GM12878 (cell line): ENCODE measurements around the gene ZNF672. TPM values are rescaled to one million over a fixed set of nuclear protein-coding genes. Genes with fewer than 3 reads are reported as not detected.
"Not testable (repeated sequence)": the region's sequence is repeated elsewhere in the genome, so short reads cannot be mapped to it uniquely, and the experiment has no call there.

Experiments used
- ATAC-seq: fragments of 200-7000 bp; cut with Tn5 transposase; 3 replicates; pipeline ENCODE4 v1.9.1; 2020; ENCODE audit warnings: mild to moderate bottlenecking, moderate library complexity
- BruUV-seq: library from RNA; stranded (reverse); fragments of 400-500 nt; replicated peaks from 2 replicates; lab custom pipeline; 2021; lab: Mats Ljungman, UMichigan
- CTCF ChIA-PET: fragments of 300-600 bp; sonication (Branson Sonifier 250); formaldehyde crosslinking; extraction: SDS; loops from one replicate; lab custom pipeline; 2021; ENCODE audit warnings: inconsistent platforms; lab: Yijun Ruan, JAX
- POLR2A ChIA-PET: fragments of 350-600 bp; formaldehyde crosslinking; extraction: SDS; loops from one replicate; lab custom pipeline; 2021; ENCODE audit warnings: inconsistent platforms; lab: Charles Lee
- RAD21 ChIA-PET: fragments of 300-600 bp; sonication (Branson Sonifier 250); formaldehyde crosslinking; loops from one replicate; lab custom pipeline; 2023; ENCODE audit warnings: antibody characterized with exemption; ENCODE audit not compliant: unreplicated experiment; lab: Charles Lee
- SMC1A ChIA-PET: fragments of 300-600 bp; sonication (Branson Sonifier 250); formaldehyde crosslinking; loops from one replicate; lab custom pipeline; 2023; ENCODE audit not compliant: unreplicated experiment, uncharacterized antibody; lab: Charles Lee
- DNase-seq: peaks from one replicate; pipeline ENCODE4 v3.0.0-alpha.2; 2011; ENCODE audit warnings: low read depth, low spot score
- FAIRE-seq: peaks from 3 replicates; lab custom pipeline; 2011; peaks lifted over from hg19 to GRCh38; lab: Jason Lieb, UNC
- H2AFZ ChIP-seq: 2 replicates; pipeline ENCODE4 v1.6.0; 2011; ENCODE audit warnings: low read depth, low read length, control low read depth; ENCODE audit not compliant: control insufficient read depth
- H3K27ac ChIP-seq: 2 replicates; pipeline ENCODE4 v1.5.1; 2011; ENCODE audit warnings: control low read depth; ENCODE audit not compliant: control insufficient read depth, insufficient read depth
- H3K27me3 ChIP-seq, 2 experiments: replicated peaks in 1 of 2; 2 replicates each; pipeline versions ENCODE4 v1.6.0 to v1.6.1; 2011; ENCODE audit warnings: low read length in 1 of 2; ENCODE audit not compliant: control insufficient read depth in 2 of 2, insufficient read depth in 2 of 2
- H3K36me3 ChIP-seq, 2 experiments: 2 replicates each; pipeline ENCODE4 v1.5.1; 2011; ENCODE audit warnings: low read length in 1 of 2; ENCODE audit not compliant: control insufficient read depth in 2 of 2, insufficient read depth in 2 of 2
- H3K4me1 ChIP-seq: 2 replicates; pipeline ENCODE4 v1.6.1; 2011; ENCODE audit warnings: mild to moderate bottlenecking, low read length, moderate library complexity, mixed read lengths; ENCODE audit not compliant: control insufficient read depth, insufficient read depth
- H3K4me2 ChIP-seq: 2 replicates; pipeline ENCODE4 v1.6.0; 2011; ENCODE audit warnings: control low read depth; ENCODE audit not compliant: control insufficient read depth, insufficient read depth
- H3K4me3 ChIP-seq: fragments of 200-600 bp; sonication (generic); 2 replicates; pipeline ENCODE4 v1.5.1; 2016
- H3K79me2 ChIP-seq: 2 replicates; pipeline ENCODE4 v1.6.0; 2011; ENCODE audit warnings: low read length; ENCODE audit not compliant: control insufficient read depth, insufficient read depth
- H3K9ac ChIP-seq: 2 replicates; pipeline ENCODE4 v1.8.0; 2011; ENCODE audit warnings: low read length, control low read depth, mixed read lengths; ENCODE audit not compliant: control insufficient read depth, insufficient read depth
- H3K9me3 ChIP-seq: replicated peaks from 3 replicates; pipeline ENCODE4 v1.5.1; 2011; ENCODE audit warnings: mild to moderate bottlenecking, low read length; ENCODE audit not compliant: control insufficient read depth, insufficient read depth
- H4K20me1 ChIP-seq: 2 replicates; pipeline ENCODE4 v1.6.0; 2011; ENCODE audit not compliant: control insufficient read depth, insufficient read depth
- CBFB ChIP-seq: IDR thresholded peaks from 2 replicates; pipeline ENCODE4 v1.6.1; 2016; ENCODE audit warnings: antibody characterized with exemption, low read depth
- MAX ChIP-seq: IDR thresholded peaks from 2 replicates; pipeline ENCODE4 v1.6.1; 2012; ENCODE audit warnings: low read depth, low read length, improper control_type of control experiment
- PAX5 ChIP-seq: IDR thresholded peaks from 2 replicates; pipeline ENCODE4 v1.6.1; 2011; ENCODE audit warnings: low read depth, low read length, borderline replicate concordance
- RELA ChIP-seq: fragments of 450-650 bp; IDR thresholded peaks from 2 replicates; pipeline ENCODE4 v1.8.0; 2014; ENCODE audit warnings: borderline replicate concordance; ENCODE audit not compliant: partially characterized antibody
- STAT3 ChIP-seq: IDR thresholded peaks from 2 replicates; pipeline ENCODE4 v1.6.1; 2011; ENCODE audit warnings: low read depth, low read length, improper control_type of control experiment
- ZZZ3 ChIP-seq: IDR thresholded peaks from 2 replicates; pipeline ENCODE4 v1.6.1; 2011; ENCODE audit warnings: low read depth; ENCODE audit not compliant: control insufficient read depth, insufficient read length
- WGBS: methylation state at CpG from one replicate; pipeline ENCODE4 v1.1.6; 2016; ENCODE audit warnings: low lambda C conversion rate; ENCODE audit not compliant: insufficient replicate concordance, insufficient coverage; ENCODE audit errors: missing lambda C conversion rate; 5-methylcytosine and 5-hydroxymethylcytosine counted together
- in situ Hi-C: fragments of 300-500 bp; cut with MboI; formaldehyde crosslinking; loops from 9 replicates; pipeline ENCODE4 v1.14.3; 2018; ENCODE audit warnings: mixed read lengths
- intact Hi-C: fragments of 100-400 bp; cut with micrococcal nuclease; formaldehyde crosslinking; loops from one replicate; pipeline ENCODE4 v1.14.2; 2022; ENCODE audit not compliant: unreplicated experiment
- polyA plus RNA-seq, 11 experiments: library from polyadenylated mRNA; depleted of rRNA in 4 of 11; unstranded in 6 of 11; stranded (reverse) in 5 of 11; fragments of >200 nt; fragmentation: Nextera tagmentation in 4 of 11; fragmentation: Illumina TruSeq in 1 of 11; extraction: Ambion mirVana in 4 of 11; extraction: Trizol in 1 of 11; gene quantifications; 1 replicate in 1 of 11; 2 replicates in 10 of 11; pipeline versions ENCODE4 v1.2.1 to v1.2.3, GENCODE V29; 2011 to 2016; ENCODE audit warnings: inconsistent platforms in 2 of 11, missing spikeins in 2 of 11, low read depth in 1 of 11
- total RNA-seq, 4 experiments: library from RNA; depleted of rRNA in 3 of 4; stranded (reverse); fragments of >200 nt in 3 of 4; fragmentation: Illumina TruSeq in 1 of 4; extraction: Trizol in 1 of 4; gene quantifications; 2 replicates each; pipeline versions ENCODE4 v1.2.1 to v1.2.3, GENCODE V29; 2013 to 2021
- TF ChIP-seq, protein P1 (sequence below): IDR thresholded peaks from 2 replicates; pipeline ENCODE4 v1.6.1; 2012; ENCODE audit warnings: improper control_type of control experiment, low read depth, low read length; ENCODE audit not compliant: insufficient replicate concordance

ZNF672 gene
- total and polyA plus RNA-seq, 10 of the 15 experiments (the other 5 are each of a cell fraction or from before 2014, with no cell fraction given) = 2.9 to 51.3 (median 39.8) TPM

DNA sequence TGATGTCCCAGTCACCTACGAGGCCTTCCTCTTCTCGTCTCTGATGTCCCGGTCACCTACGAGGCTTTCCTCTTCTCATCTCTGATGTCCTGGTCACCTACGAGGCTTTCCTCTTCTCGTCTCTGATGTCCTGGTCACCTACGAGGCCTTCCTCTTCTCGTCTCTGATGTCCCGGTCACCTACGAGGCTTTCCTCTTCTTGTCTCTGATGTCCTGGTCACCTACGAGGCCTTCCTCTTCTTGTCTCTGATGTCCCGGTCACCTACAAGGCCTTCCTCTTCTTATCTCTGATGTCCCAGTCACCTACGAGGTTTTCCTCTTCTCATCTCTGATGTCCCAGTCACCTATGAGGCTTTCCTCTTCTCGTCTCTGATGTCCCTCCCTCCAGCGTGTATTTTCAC lies 34.5 kb upstream of the ZNF672 start:
- 84% methylated on average over 15 of the region's 15 CpGs for WGBS
- H4K20me1 ChIP-seq, BruUV-seq, H3K4me3 ChIP-seq, in situ Hi-C loops, H3K9ac ChIP-seq, H2AFZ ChIP-seq, H3K27ac ChIP-seq, H3K4me2 ChIP-seq, H3K79me2 ChIP-seq, ATAC-seq, H3K36me3 ChIP-seq, H3K9me3 ChIP-seq, H3K27me3 ChIP-seq, DNase-seq, FAIRE-seq, POLR2A ChIA-PET: not testable (repeated sequence)
- H3K4me1 ChIP-seq = peaks cover 26% of the 10 kb centered on the region
- RAD21 ChIA-PET = interaction anchor here (4.3 kb wide), 1 partner anchor 107 kb away, joined by 53 read pairs; no protein-coding TSS in a partner anchor
- SMC1A ChIA-PET = interaction anchor here (1.0 to 5.7 kb wide), 8 partner anchors 10 to 560 kb away, joined by 3 to 89 read pairs (median 46); partner anchors contain the start of gene OR2T2
- CTCF ChIA-PET = interaction anchor here (1.1 to 4.4 kb wide), 4 partner anchors 24 to 560 kb away, joined by 3 to 86 read pairs (median 40); no protein-coding TSS in a partner anchor
- intact Hi-C loops = loop anchor here (5.0 kb wide), 1 partner anchor 151 kb away; no protein-coding TSS in a partner anchor

GRCh38 chr1:248804771-248805681 lies 33.0 kb upstream of the ZNF672 start:
- Histone ChIP-seq H2AFZ (peak overlapping the region; percentile 78), H4K20me1 (no peaks in the 10 kb centered on the region), H3K4me1 (peaks cover 26% of the 10 kb centered on the region), H3K27ac (peak overlapping the region; percentile 79), H3K4me2 (peak overlapping the region; percentile 82), H3K27me3 (no peaks in the 10 kb centered on the region), H3K9me3 (peaks cover 4% of the 10 kb centered on the region; the same call in 2 of the 3 replicates), H3K9ac (peak overlapping the region; percentile 6), H3K79me2 (no peaks in the 10 kb centered on the region), H3K4me3 (peak overlapping the region; percentile 59; the same call in 1 of the 2 replicates), H3K36me3 (no peaks in the 10 kb centered on the region)
- in situ Hi-C loops = loop anchor here (5.0 kb wide), 3 partner anchors 108 to 563 kb away; no protein-coding TSS in a partner anchor
- TSS peak; percentile 77 for BruUV-seq
- DNase-seq (peak; percentile 73), ATAC-seq (peak; percentile 87), FAIRE-seq (peak; percentile 80)
- ChIA-PET POLR2A (interaction anchor here (0.8 to 1.9 kb wide), 13 partner anchors 10 to 562 kb away, joined by 3 to 10 read pairs (median 5); partner anchors contain the start of genes OR2T2, SH3BP5L and ZNF672), SMC1A (interaction anchor here (0.6 to 5.7 kb wide), 31 partner anchors 12 to 757 kb away, joined by 3 to 89 read pairs (median 7); partner anchors contain the start of genes OR2T2, SH3BP5L and ZNF672), CTCF (interaction anchor here (0.6 to 4.9 kb wide), 31 partner anchors 10 to 1415 kb away, joined by 3 to 86 read pairs (median 6); partner anchors contain the start of genes OR14I1, SH3BP5L, ZNF672 and ZNF692), RAD21 (interaction anchor here (0.7 to 4.3 kb wide), 25 partner anchors 11 to 868 kb away, joined by 3 to 72 read pairs (median 6); partner anchors contain the start of genes SH3BP5L, ZNF672 and ZNF692)
- intact Hi-C loops = loop anchor here (1.0 to 5.0 kb wide), 5 partner anchors 12 to 401 kb away; no protein-coding TSS in a partner anchor
- WGBS = 5% methylated on average over 10 of the region's 10 CpGs
- peak; percentile 30; the same call in 1 of the 2 replicates for TF ChIP-seq PAX5
- TF ChIP-seq MAX = no peak
- no peak for TF ChIP-seq ZZZ3
- 0 out of 2 replicates have a peak, but pooled peaks have one; percentile 16 for TF ChIP-seq CBFB
- TF ChIP-seq STAT3 = no peak
- TF ChIP-seq RELA = no peak
- TF ChIP-seq, protein P1, sequence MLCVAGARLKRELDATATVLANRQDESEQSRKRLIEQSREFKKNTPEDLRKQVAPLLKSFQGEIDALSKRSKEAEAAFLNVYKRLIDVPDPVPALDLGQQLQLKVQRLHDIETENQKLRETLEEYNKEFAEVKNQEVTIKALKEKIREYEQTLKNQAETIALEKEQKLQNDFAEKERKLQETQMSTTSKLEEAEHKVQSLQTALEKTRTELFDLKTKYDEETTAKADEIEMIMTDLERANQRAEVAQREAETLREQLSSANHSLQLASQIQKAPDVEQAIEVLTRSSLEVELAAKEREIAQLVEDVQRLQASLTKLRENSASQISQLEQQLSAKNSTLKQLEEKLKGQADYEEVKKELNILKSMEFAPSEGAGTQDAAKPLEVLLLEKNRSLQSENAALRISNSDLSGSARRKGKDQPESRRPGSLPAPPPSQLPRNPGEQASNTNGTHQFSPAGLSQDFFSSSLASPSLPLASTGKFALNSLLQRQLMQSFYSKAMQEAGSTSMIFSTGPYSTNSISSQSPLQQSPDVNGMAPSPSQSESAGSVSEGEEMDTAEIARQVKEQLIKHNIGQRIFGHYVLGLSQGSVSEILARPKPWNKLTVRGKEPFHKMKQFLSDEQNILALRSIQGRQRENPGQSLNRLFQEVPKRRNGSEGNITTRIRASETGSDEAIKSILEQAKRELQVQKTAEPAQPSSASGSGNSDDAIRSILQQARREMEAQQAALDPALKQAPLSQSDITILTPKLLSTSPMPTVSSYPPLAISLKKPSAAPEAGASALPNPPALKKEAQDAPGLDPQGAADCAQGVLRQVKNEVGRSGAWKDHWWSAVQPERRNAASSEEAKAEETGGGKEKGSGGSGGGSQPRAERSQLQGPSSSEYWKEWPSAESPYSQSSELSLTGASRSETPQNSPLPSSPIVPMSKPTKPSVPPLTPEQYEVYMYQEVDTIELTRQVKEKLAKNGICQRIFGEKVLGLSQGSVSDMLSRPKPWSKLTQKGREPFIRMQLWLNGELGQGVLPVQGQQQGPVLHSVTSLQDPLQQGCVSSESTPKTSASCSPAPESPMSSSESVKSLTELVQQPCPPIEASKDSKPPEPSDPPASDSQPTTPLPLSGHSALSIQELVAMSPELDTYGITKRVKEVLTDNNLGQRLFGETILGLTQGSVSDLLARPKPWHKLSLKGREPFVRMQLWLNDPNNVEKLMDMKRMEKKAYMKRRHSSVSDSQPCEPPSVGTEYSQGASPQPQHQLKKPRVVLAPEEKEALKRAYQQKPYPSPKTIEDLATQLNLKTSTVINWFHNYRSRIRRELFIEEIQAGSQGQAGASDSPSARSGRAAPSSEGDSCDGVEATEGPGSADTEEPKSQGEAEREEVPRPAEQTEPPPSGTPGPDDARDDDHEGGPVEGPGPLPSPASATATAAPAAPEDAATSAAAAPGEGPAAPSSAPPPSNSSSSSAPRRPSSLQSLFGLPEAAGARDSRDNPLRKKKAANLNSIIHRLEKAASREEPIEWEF = no peak
